PC-3 (cell line): Measurements from ENCODE around the gene COMT.

Experiments
- CTCF ChIP-seq: fragments of 300-600 bp; sonication (generic); conservative IDR thresholded peaks from 2 replicates; pipeline ENCODE4 v1.5.1; 2017; ENCODE audit warnings: antibody characterized with exemption, low read depth, mild to moderate bottlenecking, low read length
- EZH2 ChIP-seq: fragments of 300-600 bp; sonication (generic); IDR thresholded peaks from one replicate; pipeline ENCODE4 v1.6.1; 2017; ENCODE audit warnings: antibody characterized with exemption, mild to moderate bottlenecking, low read length; ENCODE audit not compliant: unreplicated experiment

GRCh38 chr22:19896665-19897355 lies 44.8 kb upstream of the COMT start:
- TF ChIP-seq EZH2 (no peak), CTCF (no peak)
